CD1c-positive myeloid dendritic cell (primary cell): ENCODE results near the gene INPP4A.

Source experiments
- DNase-seq: peaks from one replicate; pipeline ENCODE4 v3.0.0-alpha.2; 2016; ENCODE audit errors: extremely low spot score

The INPP4A gene

GRCh38 chr2:98564541-98565132, 120.0 kb downstream of the INPP4A start:
- DNase-seq, result no peak

- no peak for DNase-seq
Measured at GRCh38 chr2:98565286-98565860, 120.7 kb downstream of the INPP4A start.

- no peak for DNase-seq
Measured at GRCh38 chr2:98565941-98566340, 121.3 kb downstream of the INPP4A start.

GRCh38 chr2:98568161-98568956, 123.7 kb downstream of the INPP4A start:
- DNase-seq, result no peak

GRCh38 chr2:98569197-98569793, 124.6 kb downstream of the INPP4A start:
- peak; percentile 56 for DNase-seq

- no peak for DNase-seq
Measured at GRCh38 chr2:98569915-98570314, 125.3 kb downstream of the INPP4A start.

- DNase-seq, result no peak
Measured at GRCh38 chr2:98570356-98570755, 125.7 kb downstream of the INPP4A start.

- no peak for DNase-seq
Measured at GRCh38 chr2:98571121-98571701, 126.6 kb downstream of the INPP4A start.

- DNase-seq, result no peak
Measured at GRCh38 chr2:98571796-98572195, 127.1 kb downstream of the INPP4A start.

- DNase-seq, result no peak
Measured at GRCh38 chr2:98572211-98572610, 127.6 kb downstream of the INPP4A start.

GRCh38 chr2:98572676-98573075, 128.0 kb downstream of the INPP4A start:
- no peak for DNase-seq

GRCh38 chr2:98573426-98573825, 128.8 kb downstream of the INPP4A start:
- no peak for DNase-seq

GRCh38 chr2:98576666-98577312, 132.1 kb downstream of the INPP4A start:
- no peak for DNase-seq

GRCh38 chr2:98577313-98577712, 132.7 kb downstream of the INPP4A start:
- no peak for DNase-seq

GRCh38 chr2:98578231-98578630, 133.6 kb downstream of the INPP4A start:
- no peak for DNase-seq

GRCh38 chr2:98579926-98580325, 135.3 kb downstream of the INPP4A start:
- no peak for DNase-seq

GRCh38 chr2:98580656-98581284, 136.1 kb downstream of the INPP4A start:
- DNase-seq, result no peak

GRCh38 chr2:98582523-98582922, 137.9 kb downstream of the INPP4A start:
- no peak for DNase-seq

- no peak for DNase-seq
Measured at GRCh38 chr2:98583276-98583675, 138.6 kb downstream of the INPP4A start.

GRCh38 chr2:98583816-98584618, 139.4 kb downstream of the INPP4A start:
- DNase-seq, result no peak

- no peak for DNase-seq
Measured at GRCh38 chr2:98585386-98585785, 140.7 kb downstream of the INPP4A start.
